Testis (tissue), 3 donors: ENCODE data around the gene C3orf22. TPM values are rescaled to one million over a fixed set of nuclear protein-coding genes. Genes with fewer than 3 reads are reported as not detected.
A peak's percentile ranks its signal among the peaks of the same experiment; 100 is the strongest.

Source experiments
- DNase-seq: peaks from one replicate; pipeline ENCODE4 v3.0.0-alpha.2; 2019
- H3K27ac ChIP-seq, 2 donors: fragments of 200-600 bp; sonication (generic); one replicate each; pipeline ENCODE4 v1.5.1; 2019
- H3K27me3 ChIP-seq: fragments of 200-600 bp; sonication (generic); one replicate; pipeline ENCODE4 v1.5.1; 2019
- H3K36me3 ChIP-seq: fragments of 200-600 bp; sonication (generic); one replicate; pipeline ENCODE4 v1.5.1; 2017; ENCODE audit warnings: low read depth; ENCODE audit errors: missing control alignments
- H3K4me1 ChIP-seq: fragments of 200-600 bp; sonication (generic); one replicate; pipeline ENCODE4 v1.5.1; 2019
- H3K4me3 ChIP-seq, 2 donors: fragments of 200-600 bp; sonication (generic); one replicate each; pipeline ENCODE4 v1.5.1; 2017 to 2019
- H3K9me3 ChIP-seq: fragments of 200-600 bp; sonication (generic); one replicate; pipeline ENCODE4 v1.5.1; 2017
- CTCF ChIP-seq, 3 experiments: fragments of 450-650 bp in 2 of 3; fragments of 200-600 bp in 1 of 3; sonication (generic) in 1 of 3; IDR thresholded peaks; one replicate each; pipeline ENCODE4 v1.5.1; 2016 to 2019; ENCODE audit warnings: antibody characterized with exemption in 3 of 3, mild to moderate bottlenecking in 2 of 3, moderate library complexity in 1 of 3
- POLR2A ChIP-seq: fragments of 450-650 bp; IDR thresholded peaks from one replicate; pipeline ENCODE4 v1.6.1; 2017; ENCODE audit warnings: antibody characterized with exemption, mild to moderate bottlenecking, moderate library complexity
- WGBS, 2 donors: methylation state at CpG; one replicate each; pipeline ENCODE4 v1.1.5; 2018; 5-methylcytosine and 5-hydroxymethylcytosine counted together
- intact Hi-C: fragments of 100-400 bp; cut with DNase I; formaldehyde crosslinking; loops from one replicate; pipeline ENCODE4 v1.15.1; 2023; ENCODE audit warnings: low total_unique reads
- polyA plus RNA-seq: library from polyadenylated mRNA; stranded (reverse); fragments of 350-450 nt; fragmentation: Illumina TruSeq; extraction: RNeasy Lipid Tissue Mini Kit (QIAGEN cat#74804); gene quantifications from one replicate; pipeline ENCODE4 v1.2.3, GENCODE V29; 2014; ENCODE audit warnings: low read depth, low replicate concordance; ENCODE audit not compliant: insufficient read depth
- total RNA-seq, 2 donors: library from RNA; depleted of rRNA; stranded (reverse); fragments of >200 nt; gene quantifications; one replicate each; pipeline ENCODE4 v1.2.3, GENCODE V29; 2016

Gene C3orf22
- total and polyA plus RNA-seq, 3 donors from 2014 or later = 33.0 to 61.4 (median 42.2) TPM

GRCh38 chr3:126522363-126522788 lies 36.4 kb downstream of the C3orf22 start:
- peak; percentile 81 for DNase-seq
- Histone ChIP-seq H3K4me1 (no peaks in the 10 kb centered on the region), H3K27me3 (no peaks in the 10 kb centered on the region), H3K9me3 (no peaks in the 10 kb centered on the region), H3K4me3 (no peak overlapping the region), H3K36me3 (no peaks in the 10 kb centered on the region), H3K27ac (no peak overlapping the region)
- intact Hi-C loops = no loop called here
- 0 to 2% methylated on average over 6 of the region's 6 CpGs for WGBS, 2 donors
- TF ChIP-seq POLR2A (no peak), CTCF (IDR thresholded peaks at IDR 0.05) (peak; percentile 85 to 100 (median 93))

DNA sequence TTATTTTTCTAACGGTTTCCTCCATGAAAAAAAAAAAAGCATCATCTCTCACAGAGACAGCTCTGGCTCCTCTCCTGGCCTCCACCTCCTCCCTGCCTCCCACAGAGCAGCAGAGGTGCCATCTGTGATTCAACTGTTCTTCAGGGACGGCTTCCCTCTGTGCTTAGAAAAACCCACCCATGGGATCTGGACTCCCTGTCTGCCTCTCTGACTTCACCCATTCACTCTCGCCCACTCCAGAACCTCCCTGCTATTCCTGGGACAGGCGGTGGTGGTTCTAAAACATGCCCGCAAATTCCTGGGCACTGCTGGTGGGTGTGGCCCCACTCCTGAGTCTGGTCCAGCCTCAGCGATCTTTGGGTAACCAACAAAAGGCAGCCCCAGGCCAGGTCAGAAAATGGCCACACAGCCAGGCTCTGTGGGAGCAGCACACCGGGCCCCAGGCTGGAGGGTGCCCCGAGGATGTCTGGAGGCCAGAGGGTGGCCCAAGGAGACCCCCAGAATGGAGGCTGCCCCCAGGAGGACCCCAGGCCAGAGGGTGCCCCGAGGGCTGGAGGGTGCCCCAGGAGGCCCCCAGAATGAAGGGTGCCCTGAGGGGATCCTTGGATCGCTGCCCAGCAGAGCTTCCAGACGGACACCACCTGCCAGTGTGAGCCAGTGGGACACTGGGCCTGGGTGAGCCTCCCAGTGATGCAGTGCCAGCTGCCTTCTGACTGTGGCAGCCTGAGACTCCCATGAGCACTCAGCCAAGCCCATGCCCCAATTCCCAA lies 37.4 kb downstream of the C3orf22 start:
- Histone ChIP-seq H3K9me3 (no peaks in the 10 kb centered on the region), H3K4me1 (no peaks in the 10 kb centered on the region), H3K27ac (no peak overlapping the region), H3K27me3 (no peaks in the 10 kb centered on the region), H3K36me3 (no peaks in the 10 kb centered on the region), H3K4me3 (no peak overlapping the region)
- no peak for TF ChIP-seq CTCF (IDR thresholded peaks at IDR 0.05)
- no peak for TF ChIP-seq POLR2A
- 81 to 83% methylated on average over 5 to 11 of the region's 11 CpGs for WGBS, 2 donors
- DNase-seq = no peak
- intact Hi-C loops = no loop called here

GRCh38 chr3:126519506-126520455 lies 39.0 kb downstream of the C3orf22 start:
- intact Hi-C loops = no loop called here
- no peak overlapping the region for H3K27ac ChIP-seq
- WGBS, 2 donors = 94 to 97% methylated on average over 10 of the region's 10 CpGs

DNA sequence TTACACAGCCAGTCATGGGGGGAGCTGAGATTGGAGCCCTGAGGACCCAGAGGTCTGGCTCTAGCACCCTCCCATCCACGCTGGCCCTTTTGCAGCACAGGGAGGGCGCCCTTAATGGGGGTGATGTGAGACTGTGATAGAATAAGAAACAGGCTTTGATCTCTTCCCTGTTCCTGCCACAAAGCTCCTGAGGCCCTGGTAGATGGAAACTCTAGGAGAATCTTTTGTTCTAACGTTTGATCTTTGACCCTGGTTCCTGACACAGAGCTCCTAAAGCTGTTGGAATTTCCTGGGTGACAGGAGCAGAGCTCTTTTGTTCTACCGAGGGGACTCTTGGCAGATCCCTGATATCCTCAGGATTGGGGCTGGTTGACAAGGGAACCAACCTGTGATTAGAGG lies 40.0 kb downstream of the C3orf22 start:
- no peak for DNase-seq
- 75 to 92% methylated on average over 4 of the region's 4 CpGs for WGBS, 2 donors
- Histone ChIP-seq H3K27ac (no peak overlapping the region), H3K4me1 (no peaks in the 10 kb centered on the region), H3K27me3 (no peaks in the 10 kb centered on the region), H3K36me3 (no peaks in the 10 kb centered on the region), H3K4me3 (no peak overlapping the region), H3K9me3 (no peaks in the 10 kb centered on the region)
- intact Hi-C loops = no loop called here
- TF ChIP-seq POLR2A = no peak
- TF ChIP-seq CTCF (IDR thresholded peaks at IDR 0.05) = no peak

More at GRCh38 chr3:126519506-126520455, 39.0 kb downstream of the C3orf22 start:
- Histone ChIP-seq H3K9me3 (no peaks in the 10 kb centered on the region), H3K4me1 (no peaks in the 10 kb centered on the region), H3K36me3 (no peaks in the 10 kb centered on the region), H3K27me3 (no peaks in the 10 kb centered on the region), H3K4me3 (no peak overlapping the region)
- DNase-seq = no peak
- TF ChIP-seq CTCF (IDR thresholded peaks at IDR 0.05) (no peak), POLR2A (no peak)
